Measurements from ENCODE around the gene PTH2R. TPM values are rescaled to one million over a fixed set of nuclear protein-coding genes. Genes with fewer than 3 reads are reported as not detected.
"Not testable (repeated sequence)": the region's sequence is repeated elsewhere in the genome, so short reads cannot be mapped to it uniquely, and the experiment has no call there.

Gene PTH2R
- total RNA-seq, 1 experiment from 2014 or later, result not detected

DNA sequence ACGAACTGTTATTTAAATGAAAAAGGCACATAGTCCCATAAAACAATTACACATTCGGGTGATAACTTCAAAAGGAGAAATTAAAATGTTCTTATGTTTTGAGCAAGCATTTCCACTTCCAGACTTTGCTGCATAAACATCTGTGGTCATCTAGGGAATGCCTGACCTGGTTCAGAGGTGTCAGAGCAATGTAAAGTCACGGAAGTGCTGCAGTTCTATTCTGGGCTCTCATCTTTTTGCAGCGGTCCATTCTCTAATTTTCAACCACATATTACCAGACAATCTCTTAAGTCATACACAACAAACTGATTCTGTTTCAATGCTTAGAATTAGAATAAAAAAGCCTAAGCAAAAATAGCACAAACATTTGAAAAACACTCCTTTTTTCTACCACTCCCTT lies 22.0 kb upstream of the PTH2R start:
- no TSS peak for BruUV-seq (replicated peaks)
- peaks cover 15% of the 10 kb centered on the region for H3K27me3 Mint-ChIP-seq (ENCODE audit: unreplicated experiment)
- intact Hi-C loops (cut with micrococcal nuclease; ENCODE audit: unreplicated experiment), result no loop called here
- H3K4me3 Mint-ChIP-seq (ENCODE audit: low read depth, unreplicated experiment), result no peak overlapping the region
- no peak for DNase-seq
- H3K9me3 Mint-ChIP-seq (ENCODE audit: low read depth, unreplicated experiment), result no peaks in the 10 kb centered on the region
- no peak for TF ChIP-seq CTCF (IDR thresholded peaks at IDR 0.05; ENCODE audit: unreplicated experiment)
- H3K4me1 Mint-ChIP-seq (ENCODE audit: low read depth, unreplicated experiment), result no peaks in the 10 kb centered on the region
- CTCF ChIA-PET, result no interaction called here
- no peak overlapping the region for H3K27ac Mint-ChIP-seq (ENCODE audit: unreplicated experiment)
- no peaks in the 10 kb centered on the region for H3K36me3 Mint-ChIP-seq (ENCODE audit: insufficient read depth, unreplicated experiment)

DNA sequence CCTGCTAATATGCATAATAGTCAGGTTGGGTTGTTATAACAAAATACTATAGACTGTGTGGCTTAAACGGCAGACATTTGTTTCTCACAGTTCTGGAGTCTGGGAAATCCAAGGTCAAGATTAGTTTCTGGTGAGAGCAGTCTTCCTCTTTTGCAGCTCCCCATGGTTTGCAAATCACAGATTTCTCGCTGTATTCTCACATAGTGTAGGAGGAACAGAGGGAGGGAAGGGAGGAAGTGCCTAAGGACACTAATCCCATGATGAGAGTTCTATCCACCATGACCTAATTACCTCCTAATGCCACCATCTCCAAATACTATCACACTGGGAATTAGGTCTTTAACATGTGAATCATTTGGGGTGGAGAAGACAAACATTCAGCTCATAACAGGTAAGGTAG lies 20.1 kb upstream of the PTH2R start:
- Mint-ChIP-seq H3K4me1 (ENCODE audit: low read depth, unreplicated experiment) (no peaks in the 10 kb centered on the region), H3K9me3 (ENCODE audit: low read depth, unreplicated experiment) (no peaks in the 10 kb centered on the region), H3K27me3 (ENCODE audit: unreplicated experiment) (peaks cover 15% of the 10 kb centered on the region), H3K4me3 (ENCODE audit: low read depth, unreplicated experiment) (no peak overlapping the region), H3K27ac (ENCODE audit: unreplicated experiment) (no peak overlapping the region), H3K36me3 (ENCODE audit: insufficient read depth, unreplicated experiment) (no peaks in the 10 kb centered on the region)
- no peak for TF ChIP-seq CTCF (IDR thresholded peaks at IDR 0.05; ENCODE audit: unreplicated experiment)
- DNase-seq, result no peak
- no TSS peak for BruUV-seq (replicated peaks)
- intact Hi-C loops (cut with micrococcal nuclease; ENCODE audit: unreplicated experiment), result no loop called here
- CTCF ChIA-PET, result no interaction called here

GRCh38 chr2:208389940-208390339 lies 16.7 kb upstream of the PTH2R start:
- BruUV-seq (replicated peaks), result no TSS peak
- CTCF ChIA-PET, result interaction anchor here (0.6 kb wide), 1 partner anchor 246 kb away, joined by 3 read pairs; no protein-coding TSS in a partner anchor

GRCh38 chr2:208392300-208392699 lies 14.3 kb upstream of the PTH2R start:
- H3K27ac Mint-ChIP-seq (ENCODE audit: unreplicated experiment), result no peak overlapping the region

More at GRCh38 chr2:208389940-208390339, 16.7 kb upstream of the PTH2R start:
- H3K4me3 Mint-ChIP-seq (ENCODE audit: low read depth, unreplicated experiment), result no peak overlapping the region
- no peak for DNase-seq
- no peak overlapping the region for H3K27ac Mint-ChIP-seq (ENCODE audit: unreplicated experiment)
- TF ChIP-seq CTCF (IDR thresholded peaks at IDR 0.05; ENCODE audit: unreplicated experiment), result no peak
- no peaks in the 10 kb centered on the region for H3K4me1 Mint-ChIP-seq (ENCODE audit: low read depth, unreplicated experiment)
- H3K27me3 Mint-ChIP-seq (ENCODE audit: unreplicated experiment), result no peaks in the 10 kb centered on the region
- no peaks in the 10 kb centered on the region for H3K36me3 Mint-ChIP-seq (ENCODE audit: insufficient read depth, unreplicated experiment)
- H3K9me3 Mint-ChIP-seq (ENCODE audit: low read depth, unreplicated experiment), result peaks cover 4% of the 10 kb centered on the region
- intact Hi-C loops (cut with micrococcal nuclease; ENCODE audit: unreplicated experiment), result no loop called here

GRCh38 chr2:208396796-208397195 lies 9.8 kb upstream of the PTH2R start:
- H3K27ac Mint-ChIP-seq (ENCODE audit: unreplicated experiment); H3K27me3 Mint-ChIP-seq (ENCODE audit: unreplicated experiment); H3K9me3 Mint-ChIP-seq (ENCODE audit: low read depth, unreplicated experiment); CTCF ChIA-PET; DNase-seq; H3K36me3 Mint-ChIP-seq (ENCODE audit: insufficient read depth, unreplicated experiment); BruUV-seq (replicated peaks); H3K4me3 Mint-ChIP-seq (ENCODE audit: low read depth, unreplicated experiment); H3K4me1 Mint-ChIP-seq (ENCODE audit: low read depth, unreplicated experiment); intact Hi-C loops (cut with micrococcal nuclease; ENCODE audit: unreplicated experiment): not testable (repeated sequence)

More at GRCh38 chr2:208392300-208392699, 14.3 kb upstream of the PTH2R start:
- CTCF ChIA-PET, result interaction anchor here (0.7 kb wide), 1 partner anchor 46 kb away, joined by 3 read pairs; no protein-coding TSS in a partner anchor
- Mint-ChIP-seq H3K4me1 (ENCODE audit: low read depth, unreplicated experiment) (no peaks in the 10 kb centered on the region), H3K27me3 (ENCODE audit: unreplicated experiment) (no peaks in the 10 kb centered on the region), H3K9me3 (ENCODE audit: low read depth, unreplicated experiment) (peaks cover 4% of the 10 kb centered on the region), H3K4me3 (ENCODE audit: low read depth, unreplicated experiment) (no peak overlapping the region), H3K36me3 (ENCODE audit: insufficient read depth, unreplicated experiment) (no peaks in the 10 kb centered on the region)
- no peak for TF ChIP-seq CTCF (IDR thresholded peaks at IDR 0.05; ENCODE audit: unreplicated experiment)
- intact Hi-C loops (cut with micrococcal nuclease; ENCODE audit: unreplicated experiment), result no loop called here
- no TSS peak for BruUV-seq (replicated peaks)
- no peak for DNase-seq

Measured in Calu3 (cell line).